Body of pancreas (tissue), 4 donors: ENCODE results near the gene HOMER2.

Experiments
- POLR2A ChIP-seq, 3 donors: fragments of 450-650 bp; IDR thresholded peaks; one replicate each; pipeline ENCODE4 v1.6.1; 2016; ENCODE audit warnings: antibody characterized with exemption in 3 of 3, mild to moderate bottlenecking in 2 of 3
- TF ChIP-seq, protein P1 (sequence below), 7 experiments: fragments of 450-650 bp in 4 of 7; fragments of 200-600 bp in 3 of 7; sonication (generic) in 3 of 7; IDR thresholded peaks; one replicate each; pipeline ENCODE4 v1.5.1; 2016 to 2019; ENCODE audit warnings: antibody characterized with exemption in 7 of 7

DNA sequence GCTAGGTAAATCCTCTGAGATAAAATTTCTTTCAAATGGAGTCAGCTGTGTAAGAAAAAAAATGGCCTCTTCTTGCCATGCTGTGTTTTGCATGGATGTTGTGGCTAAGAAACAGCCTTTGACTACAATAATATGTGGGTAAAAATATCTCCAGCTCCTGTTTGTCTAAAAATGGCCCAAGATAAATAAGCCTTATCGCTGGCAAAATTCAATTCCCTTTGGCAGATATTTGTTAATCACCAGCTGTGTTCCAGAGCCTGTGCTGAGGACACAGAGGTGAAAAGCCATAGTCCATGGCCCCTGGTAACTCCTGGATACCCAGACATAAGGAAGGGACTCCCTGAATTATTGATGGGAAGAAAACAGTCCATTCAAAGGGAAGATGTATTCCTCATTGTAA lies 18.2 kb upstream of the HOMER2 start:
- TF ChIP-seq, protein P1, sequence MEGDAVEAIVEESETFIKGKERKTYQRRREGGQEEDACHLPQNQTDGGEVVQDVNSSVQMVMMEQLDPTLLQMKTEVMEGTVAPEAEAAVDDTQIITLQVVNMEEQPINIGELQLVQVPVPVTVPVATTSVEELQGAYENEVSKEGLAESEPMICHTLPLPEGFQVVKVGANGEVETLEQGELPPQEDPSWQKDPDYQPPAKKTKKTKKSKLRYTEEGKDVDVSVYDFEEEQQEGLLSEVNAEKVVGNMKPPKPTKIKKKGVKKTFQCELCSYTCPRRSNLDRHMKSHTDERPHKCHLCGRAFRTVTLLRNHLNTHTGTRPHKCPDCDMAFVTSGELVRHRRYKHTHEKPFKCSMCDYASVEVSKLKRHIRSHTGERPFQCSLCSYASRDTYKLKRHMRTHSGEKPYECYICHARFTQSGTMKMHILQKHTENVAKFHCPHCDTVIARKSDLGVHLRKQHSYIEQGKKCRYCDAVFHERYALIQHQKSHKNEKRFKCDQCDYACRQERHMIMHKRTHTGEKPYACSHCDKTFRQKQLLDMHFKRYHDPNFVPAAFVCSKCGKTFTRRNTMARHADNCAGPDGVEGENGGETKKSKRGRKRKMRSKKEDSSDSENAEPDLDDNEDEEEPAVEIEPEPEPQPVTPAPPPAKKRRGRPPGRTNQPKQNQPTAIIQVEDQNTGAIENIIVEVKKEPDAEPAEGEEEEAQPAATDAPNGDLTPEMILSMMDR (IDR thresholded peaks at IDR 0.05) = no peak
- no peak for TF ChIP-seq POLR2A (IDR thresholded peaks at IDR 0.05)
